LNCAP (cell line): ENCODE results near the gene BLMH.

Experiments
- CTCF ChIP-seq: fragments of 450-650 bp; IDR thresholded peaks from 2 replicates; pipeline ENCODE4 v1.5.1; 2017; ENCODE audit warnings: mild to moderate bottlenecking

The BLMH gene

GRCh38 chr17:30219833-30220232 lies 71.9 kb downstream of the BLMH start:
- TF ChIP-seq CTCF = no peak

- no peak for TF ChIP-seq CTCF
These were observed 72.4 kb downstream of the BLMH start for GRCh38 chr17:30219315-30219714.

GRCh38 chr17:30218799-30219198 lies 72.9 kb downstream of the BLMH start:
- TF ChIP-seq CTCF = no peak

- TF ChIP-seq CTCF = no peak
These were observed 73.9 kb downstream of the BLMH start for GRCh38 chr17:30217746-30218245.

GRCh38 chr17:30217054-30217453 lies 74.7 kb downstream of the BLMH start:
- TF ChIP-seq CTCF = no peak

GRCh38 chr17:30212750-30213149 lies 79.0 kb downstream of the BLMH start:
- TF ChIP-seq CTCF = no peak

- no peak for TF ChIP-seq CTCF
These were observed 80.4 kb downstream of the BLMH start for GRCh38 chr17:30211371-30211770.

GRCh38 chr17:30210901-30211300 lies 80.8 kb downstream of the BLMH start:
- no peak for TF ChIP-seq CTCF
